HepG2 (cell line): ENCODE measurements around the gene SPDYE2B.
"Not testable (repeated sequence)": the region's sequence is repeated elsewhere in the genome, so short reads cannot be mapped to it uniquely, and the experiment has no call there.

Source experiments
- CTCF ChIP-seq: sonication (generic); formaldehyde crosslinking; IDR thresholded peaks from 2 replicates; pipeline ENCODE4 v1.5.0; 2020; ENCODE audit warnings: mild to moderate bottlenecking, missing genetic modification reagents, moderate library complexity
- ELK4 ChIP-seq: sonication (generic); formaldehyde crosslinking; IDR thresholded peaks from 2 replicates; pipeline ENCODE4 v1.9.0; 2021; ENCODE audit warnings: missing genetic modification reagents, borderline replicate concordance
- ZFX ChIP-seq: sonication (generic); formaldehyde crosslinking; IDR thresholded peaks from 2 replicates; pipeline ENCODE4 v1.4.0; 2020; ENCODE audit warnings: mild to moderate bottlenecking, low read depth, missing genetic modification reagents, moderate library complexity

GRCh38 chr7:102682560-102682959, 32.4 kb downstream of the SPDYE2B start:
- TF ChIP-seq ZFX (CRISPR knock-in tag); CTCF (CRISPR knock-in tag); ELK4: not testable (repeated sequence)
